Neural crest cell (in vitro differentiated cells): ENCODE measurements around the gene PTX4. TPM values are rescaled to one million over a fixed set of nuclear protein-coding genes. Genes with fewer than 3 reads are reported as not detected.

Experiments
- DNase-seq: peaks from one replicate; pipeline ENCODE4 v3.0.0; 2021; ENCODE audit warnings: low read depth, mixed read lengths, low spot score
- H3K27ac Mint-ChIP-seq: one replicate; pipeline ENCODE4 v1.8.0; 2021; ENCODE audit warnings: mild to moderate bottlenecking, mixed read lengths; ENCODE audit not compliant: unreplicated experiment
- H3K27me3 Mint-ChIP-seq: 2 replicates; pipeline ENCODE4 v1.8.0; 2021; ENCODE audit warnings: low read depth, mild to moderate bottlenecking, mixed read lengths
- H3K36me3 Mint-ChIP-seq: 2 replicates; pipeline ENCODE4 v1.8.0; 2021; ENCODE audit warnings: low read depth, mild to moderate bottlenecking, mixed read lengths
- H3K4me1 Mint-ChIP-seq: 2 replicates; pipeline ENCODE4 v1.8.0; 2021; ENCODE audit warnings: mixed read lengths
- H3K4me3 Mint-ChIP-seq: one replicate; pipeline ENCODE4 v1.8.0; 2021; ENCODE audit warnings: mild to moderate bottlenecking, mixed read lengths
- H3K9me3 Mint-ChIP-seq: 2 replicates; pipeline ENCODE4 v1.8.0; 2021; ENCODE audit warnings: mixed read lengths
- CTCF ChIP-seq: fragments of 200-600 bp; sonication (generic); conservative IDR thresholded peaks from 2 replicates; pipeline ENCODE4 v1.5.0; 2021; ENCODE audit warnings: antibody characterized with exemption, mild to moderate bottlenecking
- total RNA-seq: library from RNA; stranded (reverse); gene quantifications from 2 replicates; pipeline ENCODE4 v1.2.1, GENCODE V29; 2021

The PTX4 gene
- total RNA-seq, 1 donor from 2014 or later, result 0.28 TPM

GRCh38 chr16:1510941-1511351 is 22.2 kb upstream of the PTX4 start:
- Mint-ChIP-seq H3K36me3 (peaks cover 16% of the 10 kb centered on the region), H3K27me3 (no peaks in the 10 kb centered on the region), H3K4me1 (no peaks in the 10 kb centered on the region), H3K4me3 (no peak overlapping the region), H3K9me3 (peaks cover 6% of the 10 kb centered on the region), H3K27ac (no peak overlapping the region)
- no peak for TF ChIP-seq CTCF
- DNase-seq, result no peak

- no peak for DNase-seq
- no peak for TF ChIP-seq CTCF
These were observed 21.5 kb upstream of the PTX4 start for GRCh38 chr16:1510272-1510671.

GRCh38 chr16:1509307-1510221 is 20.8 kb upstream of the PTX4 start:
- Mint-ChIP-seq H3K27ac (no peak overlapping the region), H3K27me3 (no peaks in the 10 kb centered on the region), H3K36me3 (peaks cover 12% of the 10 kb centered on the region), H3K4me1 (no peaks in the 10 kb centered on the region), H3K4me3 (no peak overlapping the region), H3K9me3 (peaks cover 2% of the 10 kb centered on the region)
- TF ChIP-seq CTCF, result no peak
- no peak for DNase-seq

More at GRCh38 chr16:1510272-1510671, 21.5 kb upstream of the PTX4 start:
- H3K9me3 Mint-ChIP-seq, result peaks cover 6% of the 10 kb centered on the region
- H3K27ac Mint-ChIP-seq, result peak overlapping the region; percentile 50
- H3K4me1 Mint-ChIP-seq, result no peaks in the 10 kb centered on the region
- no peak overlapping the region for H3K4me3 Mint-ChIP-seq
- H3K36me3 Mint-ChIP-seq, result peaks cover 16% of the 10 kb centered on the region
- H3K27me3 Mint-ChIP-seq, result no peaks in the 10 kb centered on the region

- Mint-ChIP-seq H3K36me3 (peaks cover 8% of the 10 kb centered on the region), H3K4me1 (no peaks in the 10 kb centered on the region), H3K27ac (no peak overlapping the region), H3K27me3 (no peaks in the 10 kb centered on the region), H3K4me3 (no peak overlapping the region), H3K9me3 (no peaks in the 10 kb centered on the region)
- DNase-seq, result no peak
- TF ChIP-seq CTCF, result no peak
These were observed 19.9 kb upstream of the PTX4 start for GRCh38 chr16:1508494-1509187.

GRCh38 chr16:1506494-1507213 is 17.9 kb upstream of the PTX4 start:
- Mint-ChIP-seq H3K9me3 (no peaks in the 10 kb centered on the region), H3K4me3 (no peak overlapping the region), H3K27ac (no peak overlapping the region), H3K4me1 (no peaks in the 10 kb centered on the region), H3K27me3 (no peaks in the 10 kb centered on the region), H3K36me3 (peaks cover 5% of the 10 kb centered on the region)
- no peak for DNase-seq
- no peak for TF ChIP-seq CTCF
